AG09309 (cell line): ENCODE data around the gene SHROOM3.

Experiments used
- DNase-seq: peaks from one replicate; pipeline ENCODE4 v3.0.0-alpha.2; 2010; ENCODE audit warnings: low read depth
- H3K4me3 ChIP-seq: 2 replicates; pipeline ENCODE4 v1.5.1; 2011; ENCODE audit warnings: mild to moderate bottlenecking, low read depth, low read length, moderate library complexity; ENCODE audit not compliant: control insufficient read depth
- CTCF ChIP-seq: IDR thresholded peaks from 2 replicates; pipeline ENCODE4 v1.5.1; 2011; ENCODE audit warnings: mild to moderate bottlenecking, low read depth, low read length, inconsistent platforms; ENCODE audit not compliant: insufficient read depth, control insufficient read depth; ENCODE audit errors: missing control alignments

The SHROOM3 gene

GRCh38 chr4:76546759-76547742 lies 112.0 kb downstream of the SHROOM3 start:
- no peak overlapping the region for H3K4me3 ChIP-seq
- DNase-seq, result peak; percentile 88
- no peak for TF ChIP-seq CTCF

- no peak overlapping the region for H3K4me3 ChIP-seq
- no peak for DNase-seq
- TF ChIP-seq CTCF, result no peak
Measured at GRCh38 chr4:76548704-76549103, 113.7 kb downstream of the SHROOM3 start.

- no peak overlapping the region for H3K4me3 ChIP-seq
- DNase-seq, result no peak
- TF ChIP-seq CTCF, result no peak
Measured at GRCh38 chr4:76549765-76550164, 114.7 kb downstream of the SHROOM3 start.

GRCh38 chr4:76550966-76551780 lies 116.1 kb downstream of the SHROOM3 start:
- TF ChIP-seq CTCF, result no peak
- H3K4me3 ChIP-seq, result no peak overlapping the region
- no peak for DNase-seq

- no peak for DNase-seq
- H3K4me3 ChIP-seq, result no peak overlapping the region
- TF ChIP-seq CTCF, result no peak
Measured at GRCh38 chr4:76554630-76555029, 119.6 kb downstream of the SHROOM3 start.

- H3K4me3 ChIP-seq, result no peak overlapping the region
- TF ChIP-seq CTCF, result no peak
- no peak for DNase-seq
Measured at GRCh38 chr4:76556452-76556851, 121.4 kb downstream of the SHROOM3 start.
